Psoas muscle (tissue), 8 donors: Measurements from ENCODE around the gene TRPC4AP. TPM values are rescaled to one million over a fixed set of nuclear protein-coding genes. Genes with fewer than 3 reads are reported as not detected.

Experiments used
- ATAC-seq, 4 donors: fragments of 200-7000 bp; cut with Tn5 transposase; one replicate each; pipeline ENCODE4 v1.9.1; 2020; ENCODE audit warnings: moderate library complexity in 3 of 4, mild to moderate bottlenecking in 2 of 4
- DNase-seq, 2 donors: peaks; one replicate each; pipeline ENCODE4 v3.0.0-alpha.2; 2020
- H3K27ac ChIP-seq: fragments of 200-600 bp; one replicate; pipeline ENCODE4 v1.8.0; 2022
- H3K27me3 ChIP-seq, 3 donors: fragments of 200-600 bp in 1 of 3; one replicate each; pipeline versions ENCODE4 v1.6.1 to v1.8.0; 2013 to 2022; ENCODE audit warnings: low read length in 2 of 3, mild to moderate bottlenecking in 2 of 3, moderate library complexity in 1 of 3; ENCODE audit not compliant: insufficient read depth in 3 of 3
- H3K36me3 ChIP-seq, 2 donors: fragments of 200-600 bp in 1 of 2; one replicate each; pipeline versions ENCODE4 v1.6.1 to v1.8.0; 2013 to 2022; ENCODE audit warnings: low read depth in 1 of 2, mild to moderate bottlenecking in 1 of 2, moderate library complexity in 1 of 2; ENCODE audit not compliant: insufficient read depth in 1 of 2
- H3K4me1 ChIP-seq: fragments of 200-600 bp; one replicate; pipeline ENCODE4 v1.8.0; 2022
- H3K4me3 ChIP-seq: fragments of 200-600 bp; one replicate; pipeline ENCODE4 v1.8.0; 2022; ENCODE audit warnings: mild to moderate bottlenecking
- H3K9me3 ChIP-seq: fragments of 200-600 bp; one replicate; pipeline ENCODE4 v1.8.0; 2022
- WGBS, 3 donors: extraction: QIAGEN DNeasy Blood & Tissue Kit; methylation state at CpG; one replicate each; pipeline versions ENCODE4 v1.1.6 to v1.1.7; 2013; 5-methylcytosine and 5-hydroxymethylcytosine counted together
- intact Hi-C, 2 donors: fragments of 100-400 bp; cut with DNase I; formaldehyde crosslinking; loops; one replicate each; pipeline versions ENCODE4 v1.11.0 to v1.14.2; 2022
- polyA plus RNA-seq, 3 donors: library from polyadenylated mRNA; stranded (reverse); fragments of 200-250 nt; gene quantifications; one replicate each; pipeline ENCODE4 v1.2.3, GENCODE V29; 2013
- total RNA-seq, 4 donors: library from RNA; stranded (reverse); fragmentation: NEBNext Ultra II Directional in 2 of 4; extraction: Animal tissue kit (Norgen Biotek cat#: 25700) in 2 of 4; gene quantifications; one replicate each; pipeline versions ENCODE4 v1.2.1 to v1.2.4, GENCODE V29; 2021 to 2023
- TF ChIP-seq, protein P1 (sequence below): fragments of 200-600 bp; IDR thresholded peaks from one replicate; pipeline ENCODE4 v1.8.0; 2022; ENCODE audit warnings: antibody characterized with exemption
- donor health status: healthy with polysubstance abuse.
- donor health status: DM: no; HTN: no; CAD: no; lungs with moderate emphysema.
- donor health status: Bipolar disorder and iron deficiency.
- donor health status: healthy.
- donor health status: DM: yes; HTN: yes; CAD: no.
- donor health status: DM: no; HTN: no; CAD: no.
- donor health status: DM: no; HTN: no; CAD: no.
- donor health status: DM: yes; HTN: yes; CAD: no.

Gene TRPC4AP
- total and polyA plus RNA-seq, 7 donors, result 36.0 to 62.3 (median 51.7) TPM

- TF ChIP-seq, protein P1, sequence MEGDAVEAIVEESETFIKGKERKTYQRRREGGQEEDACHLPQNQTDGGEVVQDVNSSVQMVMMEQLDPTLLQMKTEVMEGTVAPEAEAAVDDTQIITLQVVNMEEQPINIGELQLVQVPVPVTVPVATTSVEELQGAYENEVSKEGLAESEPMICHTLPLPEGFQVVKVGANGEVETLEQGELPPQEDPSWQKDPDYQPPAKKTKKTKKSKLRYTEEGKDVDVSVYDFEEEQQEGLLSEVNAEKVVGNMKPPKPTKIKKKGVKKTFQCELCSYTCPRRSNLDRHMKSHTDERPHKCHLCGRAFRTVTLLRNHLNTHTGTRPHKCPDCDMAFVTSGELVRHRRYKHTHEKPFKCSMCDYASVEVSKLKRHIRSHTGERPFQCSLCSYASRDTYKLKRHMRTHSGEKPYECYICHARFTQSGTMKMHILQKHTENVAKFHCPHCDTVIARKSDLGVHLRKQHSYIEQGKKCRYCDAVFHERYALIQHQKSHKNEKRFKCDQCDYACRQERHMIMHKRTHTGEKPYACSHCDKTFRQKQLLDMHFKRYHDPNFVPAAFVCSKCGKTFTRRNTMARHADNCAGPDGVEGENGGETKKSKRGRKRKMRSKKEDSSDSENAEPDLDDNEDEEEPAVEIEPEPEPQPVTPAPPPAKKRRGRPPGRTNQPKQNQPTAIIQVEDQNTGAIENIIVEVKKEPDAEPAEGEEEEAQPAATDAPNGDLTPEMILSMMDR, result no peak
- DNase-seq (no peak), ATAC-seq (no peak)
- intact Hi-C loops, result no loop called here
- Histone ChIP-seq H3K36me3 (peaks cover 0 to 41% of the 10 kb centered on the region in 2 donors), H3K27me3 (no peaks in the 10 kb centered on the region), H3K9me3 (no peaks in the 10 kb centered on the region), H3K27ac (no peak overlapping the region), H3K4me1 (no peaks in the 10 kb centered on the region), H3K4me3 (no peak overlapping the region)
- 59 to 69% (median 66%) methylated on average over 11 of the region's 11 CpGs for WGBS, 3 donors
Observed at GRCh38 chr20:34990231-34990630, 102.4 kb downstream of the TRPC4AP start.

GRCh38 chr20:34989670-34990069 lies 102.9 kb downstream of the TRPC4AP start:
- H3K9me3 ChIP-seq, result no peaks in the 10 kb centered on the region
- intact Hi-C loops, result no loop called here
- H3K4me3 ChIP-seq, result no peak overlapping the region
- no peak for ATAC-seq
- peak in 1 of 2 donors; percentile 49 for DNase-seq
- H3K36me3 ChIP-seq, result peaks cover 0 to 35% of the 10 kb centered on the region in 2 donors
- H3K4me1 ChIP-seq, result no peaks in the 10 kb centered on the region
- 81 to 85% (median 83%) methylated on average over 14 of the region's 14 CpGs for WGBS, 3 donors
- TF ChIP-seq, protein P1, result no peak
- H3K27me3 ChIP-seq, result no peaks in the 10 kb centered on the region
- H3K27ac ChIP-seq, result no peak overlapping the region

- H3K4me3 ChIP-seq, result no peak overlapping the region
- peaks cover 0 to 30% of the 10 kb centered on the region in 2 donors for H3K36me3 ChIP-seq
- DNase-seq, result no peak
- 80 to 88% (median 86%) methylated on average over 4 of the region's 4 CpGs for WGBS, 3 donors
- no peaks in the 10 kb centered on the region for H3K9me3 ChIP-seq
- no peaks in the 10 kb centered on the region for H3K27me3 ChIP-seq
- intact Hi-C loops, result no loop called here
- TF ChIP-seq, protein P1, result no peak
- peaks cover 3% of the 10 kb centered on the region for H3K4me1 ChIP-seq
- no peak overlapping the region for H3K27ac ChIP-seq
- ATAC-seq, result no peak
Observed at GRCh38 chr20:34989118-34989517, 103.5 kb downstream of the TRPC4AP start.

- peaks cover 9% of the 10 kb centered on the region for H3K4me1 ChIP-seq
- peaks cover 0 to 20% of the 10 kb centered on the region in 2 donors for H3K36me3 ChIP-seq
- TF ChIP-seq, protein P1, result no peak
- no peaks in the 10 kb centered on the region for H3K9me3 ChIP-seq
- ATAC-seq (peak in 1 of 4 donors; percentile 6), DNase-seq (no peak)
- intact Hi-C loops, result no loop called here
- H3K27ac ChIP-seq, result no peak overlapping the region
- whole genome bisulfite sequencing, 3 donors, result 43 to 49% (median 43%) methylated on average over 12 of the region's 12 CpGs
- H3K27me3 ChIP-seq, result no peaks in the 10 kb centered on the region
- no peak overlapping the region for H3K4me3 ChIP-seq
Observed at GRCh38 chr20:34988191-34988540, 104.4 kb downstream of the TRPC4AP start.
